Measurements from ENCODE around the gene KCNJ2. TPM values are rescaled to one million over a fixed set of nuclear protein-coding genes. Genes with fewer than 3 reads are reported as not detected.

Gene KCNJ2
- total RNA-seq, 1 experiment from 2014 or later: 0.70 TPM

DNA sequence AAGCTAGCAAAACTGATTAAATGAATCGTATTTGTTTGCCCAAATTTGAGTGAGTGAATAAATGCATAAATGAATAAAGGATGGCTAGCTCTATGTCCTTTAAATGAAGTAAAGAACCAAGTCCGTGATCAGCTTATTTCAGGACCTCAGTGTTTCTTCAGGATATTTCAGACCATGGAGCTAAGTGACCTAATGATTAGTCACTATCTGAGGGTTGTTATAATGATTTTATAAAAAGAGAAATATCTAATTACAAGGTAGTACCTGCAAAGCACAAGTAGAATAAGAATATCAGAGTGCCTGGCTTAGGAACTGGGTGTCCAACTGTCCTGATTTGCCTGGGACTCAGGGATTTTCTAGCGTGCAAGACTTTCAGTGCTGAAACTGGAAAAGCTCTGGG lies 12.5 kb downstream of the KCNJ2 start:
- no peak for TF ChIP-seq CTCF (IDR thresholded peaks at IDR 0.05; ENCODE audit: insufficient read depth in 1 of 2, low read depth in 1 of 2, low read length in 1 of 2, severe bottlenecking in 1 of 2, unreplicated experiment in 1 of 2)
- no TSS peak for BruUV-seq (replicated peaks)
- intact Hi-C loops (cut with micrococcal nuclease; ENCODE audit: unreplicated experiment): no loop called here
- Histone ChIP-seq H3K36me3 (ENCODE audit: control insufficient read depth, insufficient read depth, low read length) (no peaks in the 10 kb centered on the region), H3K4me1 (no peaks in the 10 kb centered on the region), H3K9me3 (no peaks in the 10 kb centered on the region), H3K27me3 (replicated peaks; ENCODE audit: control insufficient read depth, insufficient read depth, low read length) (no peaks in the 10 kb centered on the region), H3K4me3 (ENCODE audit: low read depth, low read length) (no peak overlapping the region)
- Mint-ChIP-seq H3K4me3 (ENCODE audit: unreplicated experiment) (no peak overlapping the region), H3K27ac (ENCODE audit: unreplicated experiment) (no peak overlapping the region), H3K36me3 (ENCODE audit: insufficient read depth, unreplicated experiment) (no peaks in the 10 kb centered on the region), H3K4me1 (ENCODE audit: low read depth, unreplicated experiment) (no peaks in the 10 kb centered on the region), H3K9me3 (ENCODE audit: unreplicated experiment) (no peaks in the 10 kb centered on the region), H3K27me3 (ENCODE audit: insufficient read depth, unreplicated experiment) (peaks cover 3% of the 10 kb centered on the region)
- CTCF ChIA-PET: no interaction called here
- POLR2A ChIA-PET: no interaction called here
- no peak for DNase-seq

DNA sequence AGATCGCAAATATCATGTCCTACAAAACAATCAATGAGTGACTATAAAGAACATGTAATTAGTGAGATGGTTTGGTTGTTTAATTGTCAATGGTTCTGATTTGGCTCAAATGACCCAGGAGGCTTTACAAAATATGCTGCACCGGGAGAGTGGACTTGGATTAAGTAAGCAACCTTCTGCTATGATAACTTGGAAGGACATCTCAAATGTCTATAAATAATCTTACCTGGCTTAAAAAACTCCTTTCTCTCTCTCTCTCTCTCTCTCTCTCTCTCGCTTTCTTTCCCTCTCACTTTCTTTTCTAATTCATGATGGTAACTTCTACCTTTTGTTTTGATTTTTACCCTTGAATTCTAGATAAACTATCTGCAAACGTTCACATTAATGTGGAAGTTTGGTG lies 14.2 kb downstream of the KCNJ2 start:
- BruUV-seq (replicated peaks): no TSS peak
- no peaks in the 10 kb centered on the region for H3K27me3 Mint-ChIP-seq (ENCODE audit: insufficient read depth, unreplicated experiment)
- H3K4me1 ChIP-seq: no peaks in the 10 kb centered on the region
- no peak overlapping the region for H3K4me3 ChIP-seq (ENCODE audit: low read depth, low read length)
- no peak for DNase-seq
- no peaks in the 10 kb centered on the region for H3K27me3 ChIP-seq (replicated peaks; ENCODE audit: control insufficient read depth, insufficient read depth, low read length)
- no peaks in the 10 kb centered on the region for H3K9me3 ChIP-seq
- no peaks in the 10 kb centered on the region for H3K4me1 Mint-ChIP-seq (ENCODE audit: low read depth, unreplicated experiment)
- no peaks in the 10 kb centered on the region for H3K36me3 ChIP-seq (ENCODE audit: control insufficient read depth, insufficient read depth, low read length)
- H3K4me3 Mint-ChIP-seq (ENCODE audit: unreplicated experiment): no peak overlapping the region
- ChIA-PET POLR2A (no interaction called here), CTCF (no interaction called here)
- H3K27ac Mint-ChIP-seq (ENCODE audit: unreplicated experiment): no peak overlapping the region
- H3K9me3 Mint-ChIP-seq (ENCODE audit: unreplicated experiment): peaks cover 4% of the 10 kb centered on the region
- no peak for TF ChIP-seq CTCF (IDR thresholded peaks at IDR 0.05; ENCODE audit: insufficient read depth in 1 of 2, low read depth in 1 of 2, low read length in 1 of 2, severe bottlenecking in 1 of 2, unreplicated experiment in 1 of 2)
- no peaks in the 10 kb centered on the region for H3K36me3 Mint-ChIP-seq (ENCODE audit: insufficient read depth, unreplicated experiment)
- intact Hi-C loops (cut with micrococcal nuclease; ENCODE audit: unreplicated experiment): no loop called here

DNA sequence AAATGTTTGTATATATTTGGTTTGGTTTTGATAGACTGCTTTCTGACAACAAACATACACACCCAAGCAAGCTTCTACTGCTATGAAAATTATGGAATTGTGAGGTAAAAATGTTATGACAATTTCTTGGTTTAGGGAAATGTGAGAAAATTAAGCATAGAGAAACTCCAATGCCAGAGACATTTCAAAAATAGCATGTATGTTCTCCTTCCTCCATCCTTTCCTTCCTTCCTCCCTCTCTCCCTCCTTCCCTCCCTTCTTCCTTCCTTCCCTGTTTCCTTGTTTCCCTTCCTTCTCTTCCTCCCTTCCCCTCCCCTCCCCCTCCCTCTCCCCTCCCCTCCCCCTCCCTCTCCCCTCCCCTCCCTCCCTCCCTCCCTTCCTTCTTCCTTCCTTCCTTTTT lies 14.9 kb downstream of the KCNJ2 start:
- BruUV-seq (replicated peaks): no TSS peak
- ChIA-PET CTCF (no interaction called here), POLR2A (no interaction called here)
- no peak overlapping the region for H3K4me3 Mint-ChIP-seq (ENCODE audit: unreplicated experiment)
- H3K4me1 Mint-ChIP-seq (ENCODE audit: low read depth, unreplicated experiment): no peaks in the 10 kb centered on the region
- no peak for DNase-seq
- H3K27ac Mint-ChIP-seq (ENCODE audit: unreplicated experiment): no peak overlapping the region
- H3K4me3 ChIP-seq (ENCODE audit: low read depth, low read length): no peak overlapping the region
- no peaks in the 10 kb centered on the region for H3K36me3 ChIP-seq (ENCODE audit: control insufficient read depth, insufficient read depth, low read length)
- peaks cover 11% of the 10 kb centered on the region for H3K9me3 Mint-ChIP-seq (ENCODE audit: unreplicated experiment)
- no peaks in the 10 kb centered on the region for H3K27me3 Mint-ChIP-seq (ENCODE audit: insufficient read depth, unreplicated experiment)
- intact Hi-C loops (cut with micrococcal nuclease; ENCODE audit: unreplicated experiment): no loop called here
- H3K4me1 ChIP-seq: no peaks in the 10 kb centered on the region
- no peaks in the 10 kb centered on the region for H3K27me3 ChIP-seq (replicated peaks; ENCODE audit: control insufficient read depth, insufficient read depth, low read length)
- no peak for TF ChIP-seq CTCF (IDR thresholded peaks at IDR 0.05; ENCODE audit: insufficient read depth in 1 of 2, low read depth in 1 of 2, low read length in 1 of 2, severe bottlenecking in 1 of 2, unreplicated experiment in 1 of 2)
- H3K9me3 ChIP-seq: no peaks in the 10 kb centered on the region
- no peaks in the 10 kb centered on the region for H3K36me3 Mint-ChIP-seq (ENCODE audit: insufficient read depth, unreplicated experiment)
